ENCODE data around the gene CHURC1. TPM values are rescaled to one million over a fixed set of nuclear protein-coding genes. Genes with fewer than 3 reads are reported as not detected.

The CHURC1 gene
- total and polyA plus RNA-seq, 2 of the 8 experiments (the other 6 are each of a cell fraction or from before 2014, with no cell fraction given), result 50.2 to 59.3 TPM

DNA sequence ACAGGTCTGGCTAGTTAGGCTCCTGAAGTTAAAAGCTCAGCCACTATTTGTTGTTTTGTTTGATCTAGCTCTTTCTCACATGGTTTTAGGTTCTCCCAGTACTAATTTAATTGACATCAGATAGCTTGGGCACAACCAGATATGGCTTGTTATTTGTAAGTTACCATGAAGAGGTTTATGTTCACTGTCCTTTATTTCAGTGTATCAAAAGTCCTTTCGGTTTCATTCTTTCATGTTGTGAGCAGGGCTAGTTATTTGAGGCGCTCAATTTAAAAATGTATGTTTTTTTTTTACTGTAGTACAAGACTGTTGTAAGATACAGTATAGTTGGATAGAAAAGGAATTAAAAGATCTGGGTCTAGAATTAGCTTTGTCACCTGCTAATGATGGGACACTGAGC is 21.3 kb downstream of the CHURC1 start:
- no peaks in the 10 kb centered on the region; the same call in 1 of the 2 replicates for H3K79me1 ChIP-seq (ENCODE audit: low read depth, low read length)
- H3K23ac ChIP-seq (ENCODE audit: insufficient read length), result no peak overlapping the region
- H2BK12ac ChIP-seq (ENCODE audit: low read depth, low read length), result no peak overlapping the region
- ChIA-PET POLR2A (ENCODE audit: partially characterized antibody) (interaction anchor here (0.7 to 1.6 kb wide), 4 partner anchors 9 to 156 kb away, joined by 3 to 4 read pairs (median 4); no protein-coding TSS in a partner anchor), CTCF (ENCODE audit: partially characterized antibody) (interaction anchor here (0.7 to 2.6 kb wide), 15 partner anchors 17 to 697 kb away, joined by 3 to 14 read pairs (median 4); no protein-coding TSS in a partner anchor)
- no peak overlapping the region for H3K4me2 ChIP-seq (ENCODE audit: insufficient read depth in 1 of 2, low read depth in 2 of 2, low read length in 2 of 2)
- no peak overlapping the region for H3K4me3 ChIP-seq (ENCODE audit: extremely low read depth in 1 of 4, insufficient read depth in 2 of 4, low read depth in 3 of 4, low read length in 4 of 4)
- no peaks in the 10 kb centered on the region for H3K79me2 ChIP-seq (ENCODE audit: control insufficient read depth in 1 of 2, insufficient read depth in 2 of 2, low read length in 2 of 2)
- DNase-seq (ENCODE audit: low read depth in 1 of 2, low spot score in 2 of 2) (no peak), FAIRE-seq (no peak)
- H4K5ac ChIP-seq (ENCODE audit: insufficient read length, low read depth, low read length), result no peak overlapping the region
- peaks cover 3 to 26% (median 4%) of the 10 kb centered on the region in 4 experiments; a peak in 5 of 8 replicates for H3K36me3 ChIP-seq (ENCODE audit: control insufficient read depth in 2 of 4, insufficient read depth in 4 of 4, low read length in 3 of 4)
- no peak overlapping the region for H3K4ac ChIP-seq (replicated peaks; ENCODE audit: insufficient read length, low read depth, low read length)
- H3K9me3 ChIP-seq (ENCODE audit: insufficient read depth in 2 of 2, low read depth in 1 of 2, low read length in 1 of 2), result no peaks in the 10 kb centered on the region
- no peak overlapping the region for H2AK5ac ChIP-seq (ENCODE audit: low read depth, low read length)
- no peak overlapping the region for H2BK15ac ChIP-seq (ENCODE audit: low read length)
- H3K23me2 ChIP-seq (ENCODE audit: low read depth, low read length), result no peaks in the 10 kb centered on the region; the same call in 1 of the 2 replicates
- H3K18ac ChIP-seq (ENCODE audit: extremely low read depth, low read length), result no peak overlapping the region
- 97% methylated on average over 2 of the region's 2 CpGs; no CpG with 5 or more reads in 1 of the 2 experiments for WGBS, 2 experiments (ENCODE audit: extremely low coverage in 1 of 2, insufficient coverage in 1 of 2, insufficient read length in 1 of 2, insufficient replicate concordance in 2 of 2, low coverage in 1 of 2, low lambda C conversion rate in 2 of 2, missing lambda C conversion rate in 1 of 2)
- H3K4me1 ChIP-seq (replicated peaks in 1 of 4; ENCODE audit: control insufficient read depth in 3 of 4, insufficient read depth in 4 of 4, low read length in 3 of 4), result no peaks in the 10 kb centered on the region
- no peak overlapping the region for H2AFZ ChIP-seq (ENCODE audit: low read length)
- H2BK5ac ChIP-seq (ENCODE audit: low read depth, low read length), result no peak overlapping the region
- H3K14ac ChIP-seq (ENCODE audit: insufficient read length), result no peak overlapping the region
- no peaks in the 10 kb centered on the region for H4K20me1 ChIP-seq (replicated peaks in 1 of 2; ENCODE audit: control insufficient read depth in 1 of 2, insufficient read depth in 2 of 2, low read length in 2 of 2)
- no peak overlapping the region for H3K27ac ChIP-seq (ENCODE audit: low read depth, low read length)
- no peak overlapping the region for H4K91ac ChIP-seq (replicated peaks; ENCODE audit: insufficient read length, low read length)
- H3K9ac ChIP-seq (replicated peaks in 1 of 4; ENCODE audit: extremely low read depth in 1 of 4, low read depth in 3 of 4, low read length in 3 of 4), result no peak overlapping the region
- H2BK20ac ChIP-seq (ENCODE audit: low read length), result no peak overlapping the region
- no peak overlapping the region for H2BK120ac ChIP-seq (replicated peaks; ENCODE audit: low read depth, low read length)
- H3K56ac ChIP-seq (replicated peaks; ENCODE audit: insufficient read length, low read depth, low read length), result no peak overlapping the region
- H4K8ac ChIP-seq (ENCODE audit: extremely low read depth, insufficient read depth, low read length), result no peak overlapping the region
- no peaks in the 10 kb centered on the region for H3K27me3 ChIP-seq (replicated peaks in 1 of 4; ENCODE audit: control insufficient read depth in 3 of 4, extremely low read depth in 1 of 4, insufficient read depth in 3 of 4, low read length in 3 of 4)
- TF ChIP-seq SP2 (IDR thresholded peaks at IDR 0.05; ENCODE audit: low read length) (no peak), CREB1 (IDR thresholded peaks at IDR 0.05) (no peak), PHF8 (conservative IDR thresholded peaks at IDR 0.05; ENCODE audit: low read depth, low read length) (no peak), SP4 (IDR thresholded peaks at IDR 0.05; ENCODE audit: low read length) (no peak), TAF7 (optimal IDR thresholded peaks at IDR 0.05; ENCODE audit: borderline replicate concordance, low read depth, low read length) (no peak), HDAC6 (IDR thresholded peaks at IDR 0.05; ENCODE audit: low read depth, low read length) (no peak), RAD21 (IDR thresholded peaks at IDR 0.05 in 1 of 2, conservative IDR thresholded peaks at IDR 0.05 in 1 of 2; ENCODE audit: low read depth in 2 of 2, low read length in 2 of 2) (no peak), POLR2A (IDR thresholded peaks at IDR 0.05; ENCODE audit: control extremely low read depth in 1 of 2, low read depth in 2 of 2, low read length in 2 of 2) (no peak)
- TF ChIP-seq, protein P1, sequence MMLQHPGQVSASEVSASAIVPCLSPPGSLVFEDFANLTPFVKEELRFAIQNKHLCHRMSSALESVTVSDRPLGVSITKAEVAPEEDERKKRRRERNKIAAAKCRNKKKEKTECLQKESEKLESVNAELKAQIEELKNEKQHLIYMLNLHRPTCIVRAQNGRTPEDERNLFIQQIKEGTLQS (IDR thresholded peaks at IDR 0.05; ENCODE audit: insufficient read depth, low read depth, low read length), result no peak
- TF ChIP-seq, protein P2, sequence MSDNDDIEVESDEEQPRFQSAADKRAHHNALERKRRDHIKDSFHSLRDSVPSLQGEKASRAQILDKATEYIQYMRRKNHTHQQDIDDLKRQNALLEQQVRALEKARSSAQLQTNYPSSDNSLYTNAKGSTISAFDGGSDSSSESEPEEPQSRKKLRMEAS (IDR thresholded peaks at IDR 0.05), result no peak
